H1 (cell line): ENCODE results near the gene RPL23. TPM values are rescaled to one million over a fixed set of nuclear protein-coding genes. Genes with fewer than 3 reads are reported as not detected.

Experiments
- CTCF ChIA-PET: fragments of 300-600 bp; sonication (Branson Sonifier 250); formaldehyde crosslinking; loops from one replicate; lab custom pipeline; 2021; ENCODE audit not compliant: partially characterized antibody; lab: Charles Lee
- POLR2A ChIA-PET: fragments of 300-600 bp; sonication (Branson Sonifier 250); formaldehyde crosslinking; loops from one replicate; lab custom pipeline; 2021; ENCODE audit warnings: inconsistent platforms; ENCODE audit not compliant: partially characterized antibody; lab: Charles Lee
- DNase-seq, 2 experiments: peaks; one replicate each; pipeline versions ENCODE4 v3.0.0 to v3.0.0-alpha.2; 2010 to 2022; ENCODE audit warnings: low spot score in 2 of 2, low read depth in 1 of 2, mixed read lengths in 1 of 2
- FAIRE-seq: peaks from 2 replicates; lab custom pipeline; 2011; peaks lifted over from hg19 to GRCh38; lab: Jason Lieb, UNC
- H2AFZ ChIP-seq: 2 replicates; pipeline ENCODE4 v1.8.1; 2012; ENCODE audit warnings: low read length, inconsistent platforms
- H2AK5ac ChIP-seq: 2 replicates; pipeline ENCODE4 v1.6.1; 2013; ENCODE audit warnings: low read depth, low read length
- H2BK120ac ChIP-seq: replicated peaks from 2 replicates; pipeline ENCODE3; 2013; ENCODE audit warnings: low read depth, low read length, inconsistent platforms
- H2BK12ac ChIP-seq: 2 replicates; pipeline ENCODE4 v1.6.1; 2013; ENCODE audit warnings: low read depth, low read length
- H2BK15ac ChIP-seq: 2 replicates; pipeline ENCODE4 v1.6.1; 2013; ENCODE audit warnings: low read length
- H2BK20ac ChIP-seq: 2 replicates; pipeline ENCODE4 v1.6.1; 2013; ENCODE audit warnings: low read length
- H2BK5ac ChIP-seq: 2 replicates; pipeline ENCODE4 v1.6.1; 2013; ENCODE audit warnings: low read depth, low read length
- H3K14ac ChIP-seq: 2 replicates; pipeline ENCODE4 v1.6.1; 2013; ENCODE audit warnings: inconsistent platforms; ENCODE audit not compliant: insufficient read length
- H3K18ac ChIP-seq: 2 replicates; pipeline ENCODE4 v1.6.1; 2013; ENCODE audit warnings: low read length; ENCODE audit errors: extremely low read depth
- H3K23ac ChIP-seq: 2 replicates; pipeline ENCODE4 v1.6.1; 2013; ENCODE audit warnings: inconsistent platforms; ENCODE audit not compliant: insufficient read length
- H3K23me2 ChIP-seq: 2 replicates; pipeline ENCODE4 v1.6.1; 2013; ENCODE audit warnings: low read depth, low read length
- H3K27ac ChIP-seq: 2 replicates; pipeline ENCODE4 v1.6.1; 2011; ENCODE audit warnings: low read depth, low read length, inconsistent platforms
- H3K27me3 ChIP-seq, 4 experiments: replicated peaks in 1 of 4; 1 replicate in 1 of 4; 2 replicates in 3 of 4; pipeline versions ENCODE4 v1.6.1 to v1.8.1; 2011 to 2013; ENCODE audit warnings: low read length in 3 of 4, mild to moderate bottlenecking in 3 of 4, inconsistent platforms in 2 of 4, mixed read lengths in 2 of 4, moderate library complexity in 1 of 4; ENCODE audit not compliant: control insufficient read depth in 3 of 4, insufficient read depth in 3 of 4; ENCODE audit errors: extremely low read depth in 1 of 4
- H3K36me3 ChIP-seq, 4 experiments: 2 replicates each; pipeline versions ENCODE4 v1.6.1 to v1.8.1; 2011 to 2013; ENCODE audit warnings: mild to moderate bottlenecking in 4 of 4, low read length in 3 of 4, moderate library complexity in 2 of 4, control low read depth in 1 of 4, inconsistent platforms in 1 of 4; ENCODE audit not compliant: insufficient read depth in 4 of 4, control insufficient read depth in 2 of 4
- H3K4ac ChIP-seq: replicated peaks from 2 replicates; pipeline ENCODE3; 2013; ENCODE audit warnings: low read length, low read depth, mixed read lengths, inconsistent platforms; ENCODE audit not compliant: insufficient read length
- H3K4me1 ChIP-seq, 4 experiments: replicated peaks in 1 of 4; 1 replicate in 1 of 4; 2 replicates in 3 of 4; pipeline versions ENCODE4 v1.6.1 to v1.8.1; 2011 to 2013; ENCODE audit warnings: low read length in 3 of 4, inconsistent platforms in 2 of 4, mixed read lengths in 1 of 4; ENCODE audit not compliant: insufficient read depth in 4 of 4, control insufficient read depth in 3 of 4
- H3K4me2 ChIP-seq, 2 experiments: 2 replicates each; pipeline versions ENCODE4 v1.6.1 to v1.8.1; 2011 to 2013; ENCODE audit warnings: low read depth in 2 of 2, low read length in 2 of 2, control low read depth in 1 of 2, inconsistent platforms in 1 of 2, mild to moderate bottlenecking in 1 of 2; ENCODE audit not compliant: insufficient read depth in 1 of 2
- H3K4me3 ChIP-seq, 4 experiments: fragments of 200-600, 300-600 bp in 1 of 4; sonication (generic), shearing (Covaris generic), sonication (Bioruptor Twin) in 1 of 4; 2 replicates each; pipeline versions ENCODE4 v1.5.1 to v1.8.1; 2011 to 2016; ENCODE audit warnings: low read length in 4 of 4, low read depth in 3 of 4, control low read depth in 2 of 4, inconsistent platforms in 2 of 4, mild to moderate bottlenecking in 2 of 4, mixed read lengths in 1 of 4, moderate library complexity in 1 of 4; ENCODE audit not compliant: insufficient read depth in 2 of 4; ENCODE audit errors: extremely low read depth in 1 of 4
- H3K56ac ChIP-seq: replicated peaks from 2 replicates; pipeline ENCODE3; 2013; ENCODE audit warnings: low read depth, mild to moderate bottlenecking, mixed read lengths, low read length, inconsistent platforms; ENCODE audit not compliant: insufficient read length
- H3K79me1 ChIP-seq: 2 replicates; pipeline ENCODE4 v1.6.1; 2013; ENCODE audit warnings: low read depth, low read length, control low read depth
- H3K79me2 ChIP-seq, 2 experiments: 2 replicates each; pipeline versions ENCODE4 v1.6.1 to v1.8.1; 2012 to 2013; ENCODE audit warnings: low read length in 2 of 2, mild to moderate bottlenecking in 2 of 2, inconsistent platforms in 1 of 2; ENCODE audit not compliant: insufficient read depth in 2 of 2, control insufficient read depth in 1 of 2
- H3K9ac ChIP-seq, 4 experiments: replicated peaks in 1 of 4; 1 replicate in 1 of 4; 2 replicates in 3 of 4; pipeline versions ENCODE4 v1.6.1 to v1.8.1; 2011 to 2013; ENCODE audit warnings: low read depth in 3 of 4, low read length in 3 of 4, control low read depth in 2 of 4, mild to moderate bottlenecking in 2 of 4, moderate library complexity in 2 of 4, inconsistent platforms in 1 of 4; ENCODE audit errors: extremely low read depth in 1 of 4
- H3K9me3 ChIP-seq, 2 experiments: 2 replicates each; pipeline versions ENCODE4 v1.6.1 to v1.8.1; 2012 to 2013; ENCODE audit warnings: mild to moderate bottlenecking in 2 of 2, moderate library complexity in 2 of 2, control low read depth in 1 of 2, inconsistent platforms in 1 of 2, low read depth in 1 of 2, low read length in 1 of 2, mixed read lengths in 1 of 2; ENCODE audit not compliant: insufficient read depth in 2 of 2
- H4K20me1 ChIP-seq, 2 experiments: replicated peaks in 1 of 2; 2 replicates each; pipeline versions ENCODE3 to v1.8.1; 2011 to 2013; ENCODE audit warnings: inconsistent platforms in 2 of 2, low read length in 2 of 2, mild to moderate bottlenecking in 1 of 2; ENCODE audit not compliant: insufficient read depth in 2 of 2, control insufficient read depth in 1 of 2
- H4K5ac ChIP-seq: 2 replicates; pipeline ENCODE4 v1.6.1; 2013; ENCODE audit warnings: low read length, low read depth, mixed read lengths, inconsistent platforms; ENCODE audit not compliant: insufficient read length
- H4K8ac ChIP-seq: 2 replicates; pipeline ENCODE4 v1.8.0; 2013; ENCODE audit warnings: mild to moderate bottlenecking, moderate library complexity, low read length, inconsistent platforms; ENCODE audit not compliant: insufficient read depth; ENCODE audit errors: extremely low read depth
- H4K91ac ChIP-seq: replicated peaks from 2 replicates; pipeline ENCODE3; 2013; ENCODE audit warnings: low read length, mixed read lengths, inconsistent platforms; ENCODE audit not compliant: insufficient read length
- KDM4A ChIP-seq: IDR thresholded peaks from one replicate; pipeline ENCODE4 v1.7.1; 2012; ENCODE audit warnings: low read depth, mild to moderate bottlenecking, moderate library complexity, low read length, inconsistent platforms; ENCODE audit not compliant: severe bottlenecking
- RAD21 ChIP-seq, 2 experiments: IDR thresholded peaks in 1 of 2; conservative IDR thresholded peaks in 1 of 2; 2 replicates each; pipeline ENCODE4 v1.6.1; 2011; ENCODE audit warnings: low read depth in 2 of 2, low read length in 2 of 2, improper control_type of control experiment in 1 of 2, inconsistent platforms in 1 of 2, mild to moderate bottlenecking in 1 of 2, moderate library complexity in 1 of 2
- RFX5 ChIP-seq: IDR thresholded peaks from 2 replicates; pipeline ENCODE4 v1.6.1; 2011; ENCODE audit warnings: low read depth, low read length, improper control_type of control experiment, borderline replicate concordance
- SRF ChIP-seq: IDR thresholded peaks from 2 replicates; pipeline ENCODE4 v1.6.1; 2011; ENCODE audit warnings: mild to moderate bottlenecking, low read depth, low read length, moderate library complexity
- SUZ12 ChIP-seq: fragments of 200-600 bp; sonication (generic); IDR thresholded peaks from 2 replicates; pipeline ENCODE4 v1.6.1; 2012; ENCODE audit warnings: mild to moderate bottlenecking, inconsistent platforms, low read length, moderate library complexity, mixed read lengths
- TBP ChIP-seq: IDR thresholded peaks from 2 replicates; pipeline ENCODE4 v1.6.1; 2011; ENCODE audit warnings: low read depth, low read length, improper control_type of control experiment
- TEAD4 ChIP-seq: IDR thresholded peaks from 2 replicates; pipeline ENCODE4 v1.6.1; 2012; ENCODE audit warnings: low read depth, low read length, inconsistent platforms, mixed read lengths
- WGBS, 2 experiments: shearing (Covaris generic) in 1 of 2; methylation state at CpG; one replicate each; pipeline versions ENCODE4 v1.1.6 to v1.1.7; 2013 to 2015; ENCODE audit warnings: low lambda C conversion rate in 2 of 2, mixed read lengths in 2 of 2, inconsistent platforms in 1 of 2, low coverage in 1 of 2, missing lambda C conversion rate in 1 of 2; ENCODE audit not compliant: insufficient replicate concordance in 2 of 2, insufficient coverage in 1 of 2, insufficient read length in 1 of 2; ENCODE audit errors: extremely low coverage in 1 of 2, missing lambda C conversion rate in 1 of 2; 5-methylcytosine and 5-hydroxymethylcytosine counted together
- polyA plus RNA-seq, 7 experiments: library from polyadenylated mRNA; depleted of rRNA in 3 of 7; stranded (reverse) in 5 of 7; unstranded in 2 of 7; fragments of >200 nt in 5 of 7; fragments of 200-250 nt in 2 of 7; gene quantifications; 1 replicate in 5 of 7; 2 replicates in 1 of 7; 4 replicates in 1 of 7; pipeline versions ENCODE4 v1.2.1 to v1.2.3, GENCODE V29; 2011 to 2013; ENCODE audit warnings: missing spikeins in 2 of 7, mixed read lengths in 2 of 7
- total RNA-seq: library from RNA; stranded (reverse); fragmentation: NEBNext Ultra II Directional; extraction: Animal tissue kit (Norgen Biotek cat#: 25700); gene quantifications from 2 replicates; pipeline ENCODE4 v1.2.1, GENCODE V29; 2021
- TF ChIP-seq, protein P1 (sequence below), 3 experiments: IDR thresholded peaks; 1 replicate in 2 of 3; 2 replicates in 1 of 3; pipeline versions ENCODE4 v1.5.1 to v1.6.1; 2011; ENCODE audit warnings: low read length in 3 of 3, mild to moderate bottlenecking in 3 of 3, inconsistent platforms in 2 of 3, low read depth in 1 of 3, moderate library complexity in 1 of 3; ENCODE audit not compliant: insufficient read depth in 1 of 3; ENCODE audit errors: control extremely low read depth in 1 of 3

RPL23 gene
- total and polyA plus RNA-seq, 2 of the 8 experiments (the other 6 are each of a cell fraction or from before 2014, with no cell fraction given) = 2,148 to 2,502 TPM

DNA sequence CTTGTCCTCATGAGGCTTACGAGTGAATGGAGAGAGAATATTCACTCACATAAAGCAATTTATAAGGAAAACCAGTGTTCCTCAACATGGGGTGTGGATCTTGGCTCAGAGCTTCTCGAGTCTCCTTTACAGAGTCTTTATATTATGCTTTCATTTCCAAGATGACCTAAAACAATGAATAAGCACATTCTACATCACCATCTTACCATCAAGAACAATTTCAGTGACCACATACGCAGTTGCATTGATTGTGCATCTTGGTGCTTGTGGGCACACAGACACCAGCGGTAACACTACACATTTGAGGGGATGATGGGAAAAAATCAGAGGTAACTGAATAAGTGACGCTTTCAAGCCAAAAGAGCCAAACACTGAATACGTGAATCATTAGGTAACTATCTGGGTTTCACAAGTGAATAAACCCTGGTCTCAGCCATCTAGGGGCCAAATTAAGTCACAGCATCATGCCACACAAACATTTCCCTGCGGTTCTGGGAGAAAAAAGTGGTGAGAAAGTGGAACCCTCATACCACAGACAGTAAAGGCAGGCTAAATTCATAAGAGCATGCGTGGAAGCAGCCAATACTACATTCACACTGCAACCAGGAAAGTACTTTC, 37.8 kb downstream of the RPL23 start:
- no peaks in the 10 kb centered on the region for H3K23me2 ChIP-seq
- H3K9me3 ChIP-seq = no peaks in the 10 kb centered on the region
- H3K18ac ChIP-seq = no peak overlapping the region
- no peak overlapping the region for H2BK12ac ChIP-seq
- no peak overlapping the region for H3K14ac ChIP-seq
- no peak overlapping the region for H2BK15ac ChIP-seq
- DNase-seq = no peak
- no peak overlapping the region for H3K9ac ChIP-seq
- no peak overlapping the region for H2AK5ac ChIP-seq
- H4K5ac ChIP-seq = no peak overlapping the region
- WGBS, 2 experiments = 91% methylated on average over 8 of the region's 8 CpGs; no CpG with 5 or more reads in 1 of the 2 experiments
- no peak overlapping the region for H2AFZ ChIP-seq
- no peaks in the 10 kb centered on the region for H3K79me2 ChIP-seq
- no peak overlapping the region for H4K8ac ChIP-seq
- TF ChIP-seq KDM4A (no peak), TEAD4 (no peak), SUZ12 (no peak), SRF (no peak), RAD21 (IDR thresholded peaks at IDR 0.05 in 1 of 2, conservative IDR thresholded peaks at IDR 0.05 in 1 of 2; ENCODE audit: low read depth in 2 of 2, low read length in 2 of 2) (0 out of 4 replicates have a peak, but pooled peaks of 1 of the 2 experiments have one; percentile 3), RFX5 (no peak), TBP (no peak)
- TF ChIP-seq, protein P1, sequence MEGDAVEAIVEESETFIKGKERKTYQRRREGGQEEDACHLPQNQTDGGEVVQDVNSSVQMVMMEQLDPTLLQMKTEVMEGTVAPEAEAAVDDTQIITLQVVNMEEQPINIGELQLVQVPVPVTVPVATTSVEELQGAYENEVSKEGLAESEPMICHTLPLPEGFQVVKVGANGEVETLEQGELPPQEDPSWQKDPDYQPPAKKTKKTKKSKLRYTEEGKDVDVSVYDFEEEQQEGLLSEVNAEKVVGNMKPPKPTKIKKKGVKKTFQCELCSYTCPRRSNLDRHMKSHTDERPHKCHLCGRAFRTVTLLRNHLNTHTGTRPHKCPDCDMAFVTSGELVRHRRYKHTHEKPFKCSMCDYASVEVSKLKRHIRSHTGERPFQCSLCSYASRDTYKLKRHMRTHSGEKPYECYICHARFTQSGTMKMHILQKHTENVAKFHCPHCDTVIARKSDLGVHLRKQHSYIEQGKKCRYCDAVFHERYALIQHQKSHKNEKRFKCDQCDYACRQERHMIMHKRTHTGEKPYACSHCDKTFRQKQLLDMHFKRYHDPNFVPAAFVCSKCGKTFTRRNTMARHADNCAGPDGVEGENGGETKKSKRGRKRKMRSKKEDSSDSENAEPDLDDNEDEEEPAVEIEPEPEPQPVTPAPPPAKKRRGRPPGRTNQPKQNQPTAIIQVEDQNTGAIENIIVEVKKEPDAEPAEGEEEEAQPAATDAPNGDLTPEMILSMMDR (IDR thresholded peaks at IDR 0.05; ENCODE audit: control extremely low read depth in 1 of 3, insufficient read depth in 1 of 3, low read depth in 1 of 3, low read length in 3 of 3) = peak in 2 of 3 experiments; percentile 3 to 21; a peak in 1 of 4 replicates
- ChIA-PET CTCF (no interaction called here), POLR2A (no interaction called here)
- no peaks in the 10 kb centered on the region for H3K79me1 ChIP-seq
- FAIRE-seq = no peak
- no peak overlapping the region for H3K4ac ChIP-seq
- H3K4me2 ChIP-seq = no peak overlapping the region
- H3K27me3 ChIP-seq = no peaks in the 10 kb centered on the region
- no peak overlapping the region for H2BK20ac ChIP-seq
- no peak overlapping the region for H4K91ac ChIP-seq
- H4K20me1 ChIP-seq = no peaks in the 10 kb centered on the region
- no peak overlapping the region for H3K56ac ChIP-seq
- no peak overlapping the region for H2BK120ac ChIP-seq
- no peaks in the 10 kb centered on the region for H3K4me1 ChIP-seq
- no peak overlapping the region for H2BK5ac ChIP-seq
- no peak overlapping the region for H3K27ac ChIP-seq
- H3K23ac ChIP-seq = no peak overlapping the region
- no peak overlapping the region for H3K4me3 ChIP-seq
- peaks cover 5 to 30% (median 12%) of the 10 kb centered on the region in 4 experiments; a peak in 6 of 8 replicates for H3K36me3 ChIP-seq
